AG04449 (cell line): ENCODE results near the gene GYG2.
"Not testable (repeated sequence)": the region's sequence is repeated elsewhere in the genome, so short reads cannot be mapped to it uniquely, and the experiment has no call there.

Experiments
- CTCF ChIA-PET: fragments of 350-600 bp; formaldehyde crosslinking; extraction: SDS; loops from one replicate; lab custom pipeline; 2021; ENCODE audit warnings: antibody characterized with exemption; lab: Yijun Ruan, JAX
- POLR2A ChIA-PET: fragments of 400-600, 350-600 bp; formaldehyde crosslinking; extraction: SDS; loops from one replicate; lab custom pipeline; 2020; ENCODE audit warnings: antibody characterized with exemption, inconsistent platforms; lab: Yijun Ruan, JAX
- DNase-seq: peaks from one replicate; pipeline ENCODE4 v3.0.0-alpha.2; 2010; ENCODE audit warnings: low read depth, low spot score
- H3K4me3 ChIP-seq: 2 replicates; pipeline ENCODE4 v1.5.1; 2011; ENCODE audit warnings: low read depth, mild to moderate bottlenecking, control low read depth, low read length
- CTCF ChIP-seq: IDR thresholded peaks from one replicate; pipeline ENCODE4 v1.5.1; 2011; ENCODE audit warnings: mild to moderate bottlenecking, moderate library complexity, low read length, control low read depth, inconsistent platforms; ENCODE audit not compliant: insufficient read depth; ENCODE audit errors: missing control alignments

The GYG2 gene

GRCh38 chrX:2910109-2910508 is 81.4 kb downstream of the GYG2 start:
- no peak for DNase-seq
- ChIA-PET POLR2A (no interaction called here), CTCF (no interaction called here)
- no peak for TF ChIP-seq CTCF
- H3K4me3 ChIP-seq = no peak overlapping the region

GRCh38 chrX:2913118-2913517 is 84.4 kb downstream of the GYG2 start:
- no peak for DNase-seq
- ChIA-PET CTCF (interaction anchor here (1.4 to 1.9 kb wide), 3 partner anchors 9 to 38 kb away, joined by 3 to 8 read pairs (median 3); no protein-coding TSS in a partner anchor), POLR2A (no interaction called here)
- no peak overlapping the region for H3K4me3 ChIP-seq
- no peak for TF ChIP-seq CTCF

GRCh38 chrX:2917767-2918166 is 89.0 kb downstream of the GYG2 start:
- ChIA-PET POLR2A (no interaction called here), CTCF (no interaction called here)
- H3K4me3 ChIP-seq = no peak overlapping the region
- TF ChIP-seq CTCF = no peak
- no peak for DNase-seq

- TF ChIP-seq CTCF = no peak
- DNase-seq = no peak
- CTCF ChIA-PET = no interaction called here
- POLR2A ChIA-PET = no interaction called here
- H3K4me3 ChIP-seq = no peak overlapping the region
These were observed 92.5 kb downstream of the GYG2 start for GRCh38 chrX:2921193-2921592.

- no peak overlapping the region for H3K4me3 ChIP-seq
- ChIA-PET POLR2A (no interaction called here), CTCF (no interaction called here)
- no peak for TF ChIP-seq CTCF
- no peak for DNase-seq
These were observed 93.0 kb downstream of the GYG2 start for GRCh38 chrX:2921750-2922149.

- CTCF ChIA-PET = no interaction called here
- TF ChIP-seq CTCF = no peak
- no peak for DNase-seq
- no peak overlapping the region for H3K4me3 ChIP-seq
- POLR2A ChIA-PET = no interaction called here
These were observed 95.4 kb downstream of the GYG2 start for GRCh38 chrX:2924151-2924550.

- DNase-seq, CTCF ChIA-PET, H3K4me3 ChIP-seq, POLR2A ChIA-PET: not testable (repeated sequence)
These were observed 97.5 kb downstream of the GYG2 start for GRCh38 chrX:2926255-2926654.
